HepG2 (cell line): ENCODE data around the gene EEFSEC. TPM values are rescaled to one million over a fixed set of nuclear protein-coding genes. Genes with fewer than 3 reads are reported as not detected.

Experiments
- ARNT2 ChIP-seq: sonication (generic); formaldehyde crosslinking; IDR thresholded peaks from 2 replicates; pipeline ENCODE4 v1.8.0; 2022; ENCODE audit warnings: mild to moderate bottlenecking, low read depth, missing genetic modification reagents, moderate library complexity
- BHLHE40 ChIP-seq: IDR thresholded peaks from 2 replicates; pipeline ENCODE4 v1.6.1; 2011; ENCODE audit warnings: low read length, improper control_type of control experiment
- CREM ChIP-seq, 2 experiments: sonication (generic) in 1 of 2; formaldehyde crosslinking in 1 of 2; IDR thresholded peaks; 2 replicates each; pipeline versions ENCODE4 v1.4.0 to v1.6.1; 2016 to 2020; ENCODE audit warnings: antibody characterized with exemption in 1 of 2, mild to moderate bottlenecking in 1 of 2, missing genetic modification reagents in 1 of 2
- FOXO1 ChIP-seq: sonication (generic); formaldehyde crosslinking; IDR thresholded peaks from 2 replicates; pipeline ENCODE4 v1.4.0; 2020; ENCODE audit warnings: missing genetic modification reagents
- GATAD2A ChIP-seq: IDR thresholded peaks from 2 replicates; pipeline ENCODE4 v1.6.1; 2016
- HDAC2 ChIP-seq: sonication (generic); formaldehyde crosslinking; IDR thresholded peaks from 2 replicates; pipeline ENCODE4 v1.4.0; 2020; ENCODE audit warnings: missing genetic modification reagents
- KLF15 ChIP-seq: sonication (generic); formaldehyde crosslinking; IDR thresholded peaks from 2 replicates; pipeline ENCODE4 v1.8.1; 2023; ENCODE audit warnings: borderline replicate concordance, mild to moderate bottlenecking, inconsistent platforms, missing genetic modification reagents, mixed read lengths
- MBD4 ChIP-seq: IDR thresholded peaks from 2 replicates; pipeline ENCODE4 v1.6.1; 2012; ENCODE audit warnings: low read length, inconsistent platforms, borderline replicate concordance
- NKX3-1 ChIP-seq: sonication (generic); formaldehyde crosslinking; IDR thresholded peaks from 2 replicates; pipeline ENCODE4 v1.5.0; 2020; ENCODE audit warnings: missing genetic modification reagents
- NONO ChIP-seq, 2 experiments: fragments of 450-650 bp in 1 of 2; sonication (generic) in 1 of 2; formaldehyde crosslinking in 1 of 2; IDR thresholded peaks in 1 of 2; conservative IDR thresholded peaks in 1 of 2; 2 replicates each; pipeline versions ENCODE4 v1.6.1 to v1.8.0; 2017 to 2022; ENCODE audit warnings: mild to moderate bottlenecking in 1 of 2, missing genetic modification reagents in 1 of 2, moderate library complexity in 1 of 2
- PATZ1 ChIP-seq: sonication (generic); formaldehyde crosslinking; IDR thresholded peaks from 2 replicates; pipeline ENCODE4 v1.4.0; 2020; ENCODE audit warnings: missing genetic modification reagents
- PCBP1 ChIP-seq: fragments of 200-400 bp; formaldehyde crosslinking; IDR thresholded peaks from 2 replicates; pipeline ENCODE4 v1.6.1; 2017; ENCODE audit warnings: mild to moderate bottlenecking, low read depth, low read length, borderline replicate concordance
- PREB ChIP-seq: sonication (generic); formaldehyde crosslinking; IDR thresholded peaks from 2 replicates; pipeline ENCODE4 v1.4.0; 2020; ENCODE audit warnings: missing genetic modification reagents
- RARG ChIP-seq: sonication (generic); formaldehyde crosslinking; IDR thresholded peaks from 2 replicates; pipeline ENCODE4 v1.4.0; 2020; ENCODE audit warnings: low read depth, mild to moderate bottlenecking, missing genetic modification reagents
- REXO4 ChIP-seq: sonication (generic); formaldehyde crosslinking; IDR thresholded peaks from 2 replicates; pipeline ENCODE4 v1.8.0; 2022; ENCODE audit warnings: missing genetic modification reagents, mild to moderate bottlenecking, borderline replicate concordance
- SETDB1 ChIP-seq: sonication (generic); formaldehyde crosslinking; IDR thresholded peaks from 2 replicates; pipeline ENCODE4 v1.5.1; 2020; ENCODE audit warnings: missing genetic modification reagents, mild to moderate bottlenecking, borderline replicate concordance
- SOX6 ChIP-seq, 2 experiments: fragments of 450-650 bp in 1 of 2; sonication (generic) in 1 of 2; formaldehyde crosslinking in 1 of 2; IDR thresholded peaks; 2 replicates each; pipeline versions ENCODE4 v1.4.0 to v1.6.1; 2017 to 2020; ENCODE audit warnings: antibody characterized with exemption in 1 of 2, mild to moderate bottlenecking in 1 of 2, missing genetic modification reagents in 1 of 2
- SSRP1 ChIP-seq: IDR thresholded peaks from 2 replicates; pipeline ENCODE4 v1.6.1; 2016; ENCODE audit warnings: control low read depth
- YY1 ChIP-seq: IDR thresholded peaks from 2 replicates; pipeline ENCODE4 v1.6.1; 2011; ENCODE audit warnings: low read length, low read depth, moderate library complexity, mild to moderate bottlenecking; ENCODE audit not compliant: insufficient read depth, insufficient replicate concordance
- ZNF350 ChIP-seq: sonication (generic); formaldehyde crosslinking; IDR thresholded peaks from 2 replicates; pipeline ENCODE4 v1.4.0; 2020; ENCODE audit warnings: mild to moderate bottlenecking, low read depth, missing genetic modification reagents, borderline replicate concordance
- ZNF451 ChIP-seq: sonication (generic); formaldehyde crosslinking; IDR thresholded peaks from 2 replicates; pipeline ENCODE4 v1.5.0; 2020; ENCODE audit warnings: mild to moderate bottlenecking, missing genetic modification reagents
- ZNF562 ChIP-seq: sonication (generic); formaldehyde crosslinking; IDR thresholded peaks from 2 replicates; pipeline ENCODE4 v1.8.0; 2022; ENCODE audit warnings: missing genetic modification reagents, borderline replicate concordance
- ZNF572 ChIP-seq: sonication (generic); formaldehyde crosslinking; IDR thresholded peaks from 2 replicates; pipeline ENCODE4 v1.5.1; 2020; ENCODE audit warnings: mild to moderate bottlenecking, missing genetic modification reagents
- ZNF678 ChIP-seq: sonication (generic); formaldehyde crosslinking; IDR thresholded peaks from 2 replicates; pipeline ENCODE4 v1.4.0; 2020; ENCODE audit warnings: mild to moderate bottlenecking, missing genetic modification reagents
- ZNF737 ChIP-seq: sonication (generic); formaldehyde crosslinking; IDR thresholded peaks from 2 replicates; pipeline ENCODE4 v1.5.0; 2020; ENCODE audit warnings: missing genetic modification reagents, mild to moderate bottlenecking, borderline replicate concordance
- ZNF747 ChIP-seq: sonication (generic); formaldehyde crosslinking; IDR thresholded peaks from 2 replicates; pipeline ENCODE4 v1.8.1; 2023; ENCODE audit warnings: missing genetic modification reagents, mild to moderate bottlenecking, borderline replicate concordance
- ZNF790 ChIP-seq: sonication (generic); formaldehyde crosslinking; IDR thresholded peaks from 2 replicates; pipeline ENCODE4 v1.8.0; 2022; ENCODE audit warnings: missing genetic modification reagents, mild to moderate bottlenecking, borderline replicate concordance
- ZNF841 ChIP-seq: sonication (generic); formaldehyde crosslinking; IDR thresholded peaks from 2 replicates; pipeline ENCODE4 v1.8.1; 2023; ENCODE audit warnings: missing genetic modification reagents, borderline replicate concordance
- polyA plus RNA-seq, 8 experiments: library from polyadenylated mRNA; depleted of rRNA in 3 of 8; stranded (reverse) in 7 of 8; unstranded in 1 of 8; fragments of >200 nt; fragmentation: Illumina TruSeq in 4 of 8; extraction: Trizol in 4 of 8; gene quantifications; 2 replicates each; pipeline versions ENCODE4 v1.2.1 to v1.2.3, GENCODE V29; 2011 to 2016; ENCODE audit warnings: low read depth in 4 of 8, missing spikeins in 1 of 8, mixed read lengths in 1 of 8; ENCODE audit not compliant: insufficient read depth in 1 of 8
- total RNA-seq, 5 experiments: library from RNA; depleted of rRNA; stranded (reverse); fragments of >200 nt; fragmentation: Illumina TruSeq; extraction: Trizol; gene quantifications; 2 replicates each; pipeline ENCODE4 v1.2.3, GENCODE V29; 2016; ENCODE audit warnings: low read depth in 1 of 5

EEFSEC gene
- total and polyA plus RNA-seq, 2 of the 13 experiments (the other 11 are each of a cell fraction or from before 2014, with no cell fraction given): 6.4 to 24.2 TPM

GRCh38 chr3:128360705-128361271 is 207.5 kb downstream of the EEFSEC start (continued):
- TF ChIP-seq KLF15 (CRISPR knock-in tag): no peak
- TF ChIP-seq HDAC2 (CRISPR knock-in tag): peak; percentile 54; the same call in 1 of the 2 replicates
- TF ChIP-seq PATZ1 (CRISPR knock-in tag): peak; percentile 71
- TF ChIP-seq SETDB1: no peak
- TF ChIP-seq ZNF350 (CRISPR knock-in tag): no peak
- TF ChIP-seq ZNF737 (CRISPR knock-in tag): no peak
- TF ChIP-seq ZNF562 (CRISPR knock-in tag): no peak
- TF ChIP-seq ARNT2 (CRISPR knock-in tag): no peak
- TF ChIP-seq FOXO1 (CRISPR knock-in tag): peak; percentile 56; the same call in 1 of the 2 replicates
- no peak for TF ChIP-seq RARG
- no peak for TF ChIP-seq YY1
- TF ChIP-seq ZNF572: no peak
- TF ChIP-seq SSRP1: no peak
- TF ChIP-seq ZNF841 (CRISPR knock-in tag): no peak
- TF ChIP-seq REXO4 (CRISPR knock-in tag): no peak
- no peak for TF ChIP-seq NONO (IDR thresholded peaks at IDR 0.05)
- no peak for TF ChIP-seq NONO (CRISPR knock-in tag; conservative IDR thresholded peaks at IDR 0.05)
- TF ChIP-seq ZNF790 (CRISPR knock-in tag): no peak
- no peak for TF ChIP-seq PREB (CRISPR knock-in tag)
- no peak for TF ChIP-seq SOX6 (IDR thresholded peaks at IDR 0.05)
- peak; percentile 32; the same call in 1 of the 2 replicates for TF ChIP-seq SOX6 (CRISPR knock-in tag; IDR thresholded peaks at IDR 0.05)
- TF ChIP-seq ZNF747 (CRISPR knock-in tag): no peak; the same call in 1 of the 2 replicates
- TF ChIP-seq CREM (IDR thresholded peaks at IDR 0.05): peak; percentile 44; the same call in 1 of the 2 replicates
- no peak for TF ChIP-seq CREM (CRISPR knock-in tag; IDR thresholded peaks at IDR 0.05)
- peak; percentile 80 for TF ChIP-seq GATAD2A (CRISPR knock-in tag)
- no peak for TF ChIP-seq ZNF451 (CRISPR knock-in tag)
- no peak for TF ChIP-seq ZNF678 (CRISPR knock-in tag)
- no peak for TF ChIP-seq MBD4
- TF ChIP-seq NKX3-1 (CRISPR knock-in tag): no peak
- no peak for TF ChIP-seq BHLHE40
- no peak for TF ChIP-seq PCBP1
